HCT116 (cell line): Measurements from ENCODE around the gene RIN3. TPM values are rescaled to one million over a fixed set of nuclear protein-coding genes. Genes with fewer than 3 reads are reported as not detected.

ENCODE experiments used
- ATAC-seq: fragments of 200-7000 bp; cut with Tn5 transposase; 2 replicates; pipeline ENCODE4 v1.9.1; 2020; ENCODE audit warnings: mild to moderate bottlenecking, moderate library complexity
- BruUV-seq: library from RNA; stranded (reverse); fragments of 400-500 nt; replicated peaks from 2 replicates; lab custom pipeline; 2021; lab: Mats Ljungman, UMichigan
- CTCF ChIA-PET: fragments of 300-600 bp; sonication (Branson Sonifier 250); formaldehyde crosslinking; loops from one replicate; lab custom pipeline; 2021; ENCODE audit warnings: antibody characterized with exemption; lab: Charles Lee
- POLR2A ChIA-PET: fragments of 300-600, 350-600 bp; sonication (Branson Sonifier 250); formaldehyde crosslinking; loops from one replicate; lab custom pipeline; 2021; ENCODE audit warnings: antibody characterized with exemption; lab: Charles Lee
- RAD21 ChIA-PET, 2 experiments: fragments of 300-600 bp; sonication (Branson Sonifier 250); formaldehyde crosslinking; loops; one replicate each; lab custom pipeline; 2023; ENCODE audit warnings: low total read pairs in 2 of 2; ENCODE audit not compliant: uncharacterized antibody in 2 of 2, unreplicated experiment in 2 of 2, low non-redundant PET in 1 of 2; lab: Charles Lee
- DNase-seq: peaks from one replicate; pipeline ENCODE4 v3.0.0-alpha.2; 2010; ENCODE audit warnings: low read depth, low spot score
- H2AFZ ChIP-seq: fragments of 200-600 bp; shearing (Covaris generic), sonication (generic); 2 replicates; pipeline ENCODE4 v1.6.1; 2017; ENCODE audit warnings: low read depth, mixed run types, mixed read lengths, antibody characterized with exemption, low read length; ENCODE audit not compliant: poor library complexity, severe bottlenecking
- H3K27ac ChIP-seq: 2 replicates; pipeline ENCODE4 v1.5.1; 2012; ENCODE audit warnings: low read depth, low read length
- H3K27me3 ChIP-seq: fragments of 200-600 bp; sonication (generic); 2 replicates; pipeline ENCODE4 v1.6.1; 2016; ENCODE audit warnings: mixed run types, low read length, mixed read lengths; ENCODE audit not compliant: insufficient read depth
- H3K36me3 ChIP-seq, 2 experiments: fragments of 200-500 bp in 1 of 2; fragments of 200-600 bp in 1 of 2; sonication (Bioruptor generic) in 1 of 2; sonication (generic) in 1 of 2; 2 replicates each; pipeline versions ENCODE4 v1.5.1 to v1.6.1; 2014 to 2016; ENCODE audit warnings: low read length in 2 of 2, inconsistent platforms in 1 of 2, mixed read lengths in 1 of 2, mixed run types in 1 of 2; ENCODE audit not compliant: insufficient read depth in 2 of 2, control insufficient read depth in 1 of 2
- H3K4me1 ChIP-seq, 2 experiments: fragments of 200-600 bp in 1 of 2; sonication (generic) in 1 of 2; 2 replicates each; pipeline versions ENCODE4 v1.5.1 to v1.6.1; 2012 to 2017; ENCODE audit warnings: low read length in 2 of 2, inconsistent platforms in 1 of 2, mild to moderate bottlenecking in 1 of 2, mixed read lengths in 1 of 2, mixed run types in 1 of 2, moderate library complexity in 1 of 2; ENCODE audit not compliant: insufficient read depth in 2 of 2, control insufficient read depth in 1 of 2
- H3K4me2 ChIP-seq: fragments of 200-600 bp; sonication (generic); 2 replicates; pipeline ENCODE4 v1.6.1; 2017; ENCODE audit warnings: mixed run types, low read length, mixed read lengths
- H3K4me3 ChIP-seq, 2 experiments: fragments of 200-600 bp in 1 of 2; sonication (generic) in 1 of 2; replicated peaks in 1 of 2; 2 replicates each; pipeline ENCODE4 v1.5.1; 2011 to 2016; ENCODE audit warnings: low read length in 2 of 2, control low read depth in 1 of 2, low read depth in 1 of 2, mild to moderate bottlenecking in 1 of 2, mixed read lengths in 1 of 2, mixed run types in 1 of 2
- H3K79me2 ChIP-seq: fragments of 200-600 bp; sonication (generic); 2 replicates; pipeline ENCODE4 v1.6.1; 2017; ENCODE audit warnings: mild to moderate bottlenecking, mixed run types, low read length, moderate library complexity, mixed read lengths; ENCODE audit not compliant: insufficient read depth
- H3K9ac ChIP-seq: fragments of 200-600 bp; sonication (generic); 2 replicates; pipeline ENCODE4 v1.6.1; 2016; ENCODE audit warnings: low read length, mixed read lengths
- H3K9me2 ChIP-seq: fragments of 200-600 bp; sonication (generic), shearing (Covaris generic); 2 replicates; pipeline ENCODE4 v1.6.1; 2017; ENCODE audit warnings: mixed run types, mild to moderate bottlenecking, moderate library complexity; ENCODE audit not compliant: insufficient read depth
- H3K9me3 ChIP-seq, 2 experiments: fragments of 200-500 bp in 1 of 2; fragments of 200-600 bp in 1 of 2; sonication (Bioruptor generic) in 1 of 2; sonication (generic) in 1 of 2; 2 replicates each; pipeline ENCODE4 v1.6.1; 2014 to 2017; ENCODE audit warnings: low read length in 2 of 2, mixed read lengths in 2 of 2, inconsistent platforms in 1 of 2, low read depth in 1 of 2, mild to moderate bottlenecking in 1 of 2, mixed run types in 1 of 2, moderate library complexity in 1 of 2; ENCODE audit not compliant: control insufficient read depth in 1 of 2, insufficient read depth in 1 of 2
- H4K20me1 ChIP-seq: fragments of 200-600 bp; sonication (generic), shearing (Covaris generic); 2 replicates; pipeline ENCODE4 v1.6.1; 2017; ENCODE audit warnings: mixed run types, mild to moderate bottlenecking, moderate library complexity; ENCODE audit not compliant: insufficient read depth
- ATF3 ChIP-seq: IDR thresholded peaks from 2 replicates; pipeline ENCODE4 v1.6.1; 2012
- CBX3 ChIP-seq: IDR thresholded peaks from 2 replicates; pipeline ENCODE4 v1.6.1; 2012; ENCODE audit warnings: low read depth
- CEBPB ChIP-seq: IDR thresholded peaks from 2 replicates; pipeline ENCODE4 v1.6.1; 2012; ENCODE audit warnings: low read depth
- ELF1 ChIP-seq: IDR thresholded peaks from 2 replicates; pipeline ENCODE4 v1.6.1; 2012; ENCODE audit warnings: low read depth, borderline replicate concordance
- EZH2 ChIP-seq: fragments of 200-600 bp; sonication (generic); IDR thresholded peaks from 2 replicates; pipeline ENCODE4 v1.6.1; 2017; ENCODE audit warnings: antibody characterized with exemption, mixed run types
- EZH2phosphoT487 ChIP-seq: fragments of 200-600 bp; IDR thresholded peaks from 2 replicates; pipeline ENCODE4 v1.6.1; 2018; ENCODE audit warnings: antibody characterized with exemption, borderline replicate concordance
- FOSL1 ChIP-seq: IDR thresholded peaks from 2 replicates; pipeline ENCODE4 v1.6.1; 2012; ENCODE audit warnings: low read depth
- POLR2A ChIP-seq: IDR thresholded peaks from 2 replicates; pipeline ENCODE4 v1.7.0; 2011; ENCODE audit warnings: borderline replicate concordance; ENCODE audit not compliant: insufficient read depth, insufficient read length; ENCODE audit errors: extremely low read depth
- POLR2AphosphoS5 ChIP-seq: IDR thresholded peaks from 2 replicates; pipeline ENCODE4 v1.6.1; 2011; ENCODE audit warnings: mild to moderate bottlenecking, low read depth, low read length, moderate library complexity
- RAD21 ChIP-seq: IDR thresholded peaks from 2 replicates; pipeline ENCODE4 v1.6.1; 2012; ENCODE audit warnings: low read depth, mild to moderate bottlenecking
- SP1 ChIP-seq: IDR thresholded peaks from 2 replicates; pipeline ENCODE4 v1.6.1; 2012; ENCODE audit warnings: low read depth
- SRF ChIP-seq: IDR thresholded peaks from 2 replicates; pipeline ENCODE4 v1.6.1; 2012; ENCODE audit warnings: low read depth
- ZFX ChIP-seq: fragments of 450-650 bp; IDR thresholded peaks from 2 replicates; pipeline ENCODE4 v1.6.1; 2017
- intact Hi-C: fragments of 100-400 bp; cut with micrococcal nuclease; formaldehyde crosslinking; loops from 2 replicates; pipeline ENCODE4 v1.10.0; 2022
- total RNA-seq: library from RNA; stranded (reverse); gene quantifications from one replicate; pipeline ENCODE4 v1.2.1, GENCODE V29; 2021; ENCODE audit not compliant: unreplicated experiment
- TF ChIP-seq, protein P1 (sequence below): IDR thresholded peaks from 2 replicates; pipeline ENCODE4 v1.6.1; 2012; ENCODE audit warnings: low read depth
- TF ChIP-seq, protein P2 (sequence below): IDR thresholded peaks from 2 replicates; pipeline ENCODE4 v1.6.1; 2011; ENCODE audit warnings: mild to moderate bottlenecking, low read length, moderate library complexity; ENCODE audit not compliant: insufficient replicate concordance; ENCODE audit errors: extremely low read depth
- TF ChIP-seq, protein P3 (sequence below), 3 experiments: fragments of 200-600 bp in 1 of 3; sonication (generic) in 1 of 3; IDR thresholded peaks in 2 of 3; conservative IDR thresholded peaks in 1 of 3; 2 replicates each; pipeline ENCODE4 v1.5.1; 2012 to 2017; ENCODE audit warnings: low read depth in 2 of 3, low read length in 2 of 3, antibody characterized with exemption in 1 of 3, borderline replicate concordance in 1 of 3, control low read depth in 1 of 3, mild to moderate bottlenecking in 1 of 3, mixed read lengths in 1 of 3, mixed run types in 1 of 3, moderate library complexity in 1 of 3; ENCODE audit not compliant: insufficient read depth in 1 of 3

Gene RIN3
- total RNA-seq, 1 experiment from 2014 or later: 22.2 TPM

GRCh38 chr14:92626041-92626440 is 112.5 kb downstream of the RIN3 start:
- intact Hi-C loops: no loop called here
- no peak overlapping the region for H3K9ac ChIP-seq
- ATAC-seq: no peak

More at GRCh38 chr14:92626041-92626440, 112.5 kb downstream of the RIN3 start:
- no peaks in the 10 kb centered on the region for H3K27me3 ChIP-seq
- peak overlapping the region; percentile 57; the same call in 1 of the 2 replicates for H3K27ac ChIP-seq
- BruUV-seq: no TSS peak
- H3K79me2 ChIP-seq: no peaks in the 10 kb centered on the region
- no peak overlapping the region for H2AFZ ChIP-seq
- H3K9me2 ChIP-seq: no peaks in the 10 kb centered on the region
- peaks cover 0 to 15% of the 10 kb centered on the region in 2 experiments; a peak in 1 of 4 replicates for H3K36me3 ChIP-seq
- RAD21 ChIA-PET: no interaction called here
- peaks cover 16 to 34% of the 10 kb centered on the region in 2 experiments for H3K4me1 ChIP-seq
- peaks cover 12 to 31% of the 10 kb centered on the region in 2 experiments; a peak in 3 of 4 replicates for H3K9me3 ChIP-seq
- H3K4me2 ChIP-seq: peak overlapping the region; percentile 68
- no peak overlapping the region for H3K4me3 ChIP-seq
- H4K20me1 ChIP-seq: no peaks in the 10 kb centered on the region
- CTCF ChIA-PET: interaction anchor here (1.3 kb wide), 1 partner anchor 13 kb away, joined by 3 read pairs; no protein-coding TSS in a partner anchor
- no peak for DNase-seq
- TF ChIP-seq, protein P1, sequence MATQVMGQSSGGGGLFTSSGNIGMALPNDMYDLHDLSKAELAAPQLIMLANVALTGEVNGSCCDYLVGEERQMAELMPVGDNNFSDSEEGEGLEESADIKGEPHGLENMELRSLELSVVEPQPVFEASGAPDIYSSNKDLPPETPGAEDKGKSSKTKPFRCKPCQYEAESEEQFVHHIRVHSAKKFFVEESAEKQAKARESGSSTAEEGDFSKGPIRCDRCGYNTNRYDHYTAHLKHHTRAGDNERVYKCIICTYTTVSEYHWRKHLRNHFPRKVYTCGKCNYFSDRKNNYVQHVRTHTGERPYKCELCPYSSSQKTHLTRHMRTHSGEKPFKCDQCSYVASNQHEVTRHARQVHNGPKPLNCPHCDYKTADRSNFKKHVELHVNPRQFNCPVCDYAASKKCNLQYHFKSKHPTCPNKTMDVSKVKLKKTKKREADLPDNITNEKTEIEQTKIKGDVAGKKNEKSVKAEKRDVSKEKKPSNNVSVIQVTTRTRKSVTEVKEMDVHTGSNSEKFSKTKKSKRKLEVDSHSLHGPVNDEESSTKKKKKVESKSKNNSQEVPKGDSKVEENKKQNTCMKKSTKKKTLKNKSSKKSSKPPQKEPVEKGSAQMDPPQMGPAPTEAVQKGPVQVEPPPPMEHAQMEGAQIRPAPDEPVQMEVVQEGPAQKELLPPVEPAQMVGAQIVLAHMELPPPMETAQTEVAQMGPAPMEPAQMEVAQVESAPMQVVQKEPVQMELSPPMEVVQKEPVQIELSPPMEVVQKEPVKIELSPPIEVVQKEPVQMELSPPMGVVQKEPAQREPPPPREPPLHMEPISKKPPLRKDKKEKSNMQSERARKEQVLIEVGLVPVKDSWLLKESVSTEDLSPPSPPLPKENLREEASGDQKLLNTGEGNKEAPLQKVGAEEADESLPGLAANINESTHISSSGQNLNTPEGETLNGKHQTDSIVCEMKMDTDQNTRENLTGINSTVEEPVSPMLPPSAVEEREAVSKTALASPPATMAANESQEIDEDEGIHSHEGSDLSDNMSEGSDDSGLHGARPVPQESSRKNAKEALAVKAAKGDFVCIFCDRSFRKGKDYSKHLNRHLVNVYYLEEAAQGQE: no peak
- TF ChIP-seq ELF1: no peak
- no peak for TF ChIP-seq POLR2A
- no peak for TF ChIP-seq RAD21
- no peak for TF ChIP-seq FOSL1
- no peak for TF ChIP-seq CEBPB
- no peak for TF ChIP-seq SRF
- no peak for TF ChIP-seq EZH2
- no peak for TF ChIP-seq POLR2AphosphoS5
- TF ChIP-seq, protein P2, sequence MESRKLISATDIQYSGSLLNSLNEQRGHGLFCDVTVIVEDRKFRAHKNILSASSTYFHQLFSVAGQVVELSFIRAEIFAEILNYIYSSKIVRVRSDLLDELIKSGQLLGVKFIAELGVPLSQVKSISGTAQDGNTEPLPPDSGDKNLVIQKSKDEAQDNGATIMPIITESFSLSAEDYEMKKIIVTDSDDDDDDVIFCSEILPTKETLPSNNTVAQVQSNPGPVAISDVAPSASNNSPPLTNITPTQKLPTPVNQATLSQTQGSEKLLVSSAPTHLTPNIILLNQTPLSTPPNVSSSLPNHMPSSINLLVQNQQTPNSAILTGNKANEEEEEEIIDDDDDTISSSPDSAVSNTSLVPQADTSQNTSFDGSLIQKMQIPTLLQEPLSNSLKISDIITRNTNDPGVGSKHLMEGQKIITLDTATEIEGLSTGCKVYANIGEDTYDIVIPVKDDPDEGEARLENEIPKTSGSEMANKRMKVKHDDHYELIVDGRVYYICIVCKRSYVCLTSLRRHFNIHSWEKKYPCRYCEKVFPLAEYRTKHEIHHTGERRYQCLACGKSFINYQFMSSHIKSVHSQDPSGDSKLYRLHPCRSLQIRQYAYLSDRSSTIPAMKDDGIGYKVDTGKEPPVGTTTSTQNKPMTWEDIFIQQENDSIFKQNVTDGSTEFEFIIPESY: no peak
- TF ChIP-seq SP1: no peak
- TF ChIP-seq, protein P3, sequence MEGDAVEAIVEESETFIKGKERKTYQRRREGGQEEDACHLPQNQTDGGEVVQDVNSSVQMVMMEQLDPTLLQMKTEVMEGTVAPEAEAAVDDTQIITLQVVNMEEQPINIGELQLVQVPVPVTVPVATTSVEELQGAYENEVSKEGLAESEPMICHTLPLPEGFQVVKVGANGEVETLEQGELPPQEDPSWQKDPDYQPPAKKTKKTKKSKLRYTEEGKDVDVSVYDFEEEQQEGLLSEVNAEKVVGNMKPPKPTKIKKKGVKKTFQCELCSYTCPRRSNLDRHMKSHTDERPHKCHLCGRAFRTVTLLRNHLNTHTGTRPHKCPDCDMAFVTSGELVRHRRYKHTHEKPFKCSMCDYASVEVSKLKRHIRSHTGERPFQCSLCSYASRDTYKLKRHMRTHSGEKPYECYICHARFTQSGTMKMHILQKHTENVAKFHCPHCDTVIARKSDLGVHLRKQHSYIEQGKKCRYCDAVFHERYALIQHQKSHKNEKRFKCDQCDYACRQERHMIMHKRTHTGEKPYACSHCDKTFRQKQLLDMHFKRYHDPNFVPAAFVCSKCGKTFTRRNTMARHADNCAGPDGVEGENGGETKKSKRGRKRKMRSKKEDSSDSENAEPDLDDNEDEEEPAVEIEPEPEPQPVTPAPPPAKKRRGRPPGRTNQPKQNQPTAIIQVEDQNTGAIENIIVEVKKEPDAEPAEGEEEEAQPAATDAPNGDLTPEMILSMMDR (IDR thresholded peaks at IDR 0.05 in 2 of 3, conservative IDR thresholded peaks at IDR 0.05 in 1 of 3; ENCODE audit: borderline replicate concordance in 1 of 3, insufficient read depth in 1 of 3, low read depth in 2 of 3, low read length in 2 of 3): no peak
- TF ChIP-seq EZH2phosphoT487: no peak
- TF ChIP-seq ZFX: no peak
- no peak for TF ChIP-seq CBX3
- no peak for TF ChIP-seq ATF3
- POLR2A ChIA-PET: no interaction called here
